ENCODE results near the gene MB. TPM values are rescaled to one million over a fixed set of nuclear protein-coding genes. Genes with fewer than 3 reads are reported as not detected.

The MB gene
- polyA plus RNA-seq, 1 donor from 2014 or later = 0.51 TPM

GRCh38 chr22:35649636-35650250 is 32.6 kb upstream of the MB start:
- no peaks in the 10 kb centered on the region for H3F3A ChIP-seq (ENCODE audit: insufficient read depth, low read length, poor library complexity, severe bottlenecking)
- TF ChIP-seq MXI1 (conservative IDR thresholded peaks at IDR 0.05; ENCODE audit: poor library complexity, severe bottlenecking) (no peak), EZH2 (IDR thresholded peaks at IDR 0.05; ENCODE audit: borderline replicate concordance, insufficient read depth, low read length, poor library complexity, severe bottlenecking) (no peak)
- H3K9me3 ChIP-seq (ENCODE audit: low read length) = no peaks in the 10 kb centered on the region
- no peaks in the 10 kb centered on the region for H4K20me1 ChIP-seq (ENCODE audit: insufficient read depth)
- H3K9ac ChIP-seq (ENCODE audit: low read length) = no peak overlapping the region
- no peak overlapping the region for H3K4me3 ChIP-seq (ENCODE audit: low read length)
- no peaks in the 10 kb centered on the region for H3K9me2 ChIP-seq (ENCODE audit: insufficient read depth, low read length)
- no peak overlapping the region for H3K4me2 ChIP-seq (ENCODE audit: low read length)
- no peaks in the 10 kb centered on the region for H3K79me2 ChIP-seq (replicated peaks; ENCODE audit: insufficient read depth, low read length)
- H3K27ac ChIP-seq (ENCODE audit: low read length) = no peak overlapping the region
- no peak overlapping the region for H2AFZ ChIP-seq (ENCODE audit: low read depth, low read length)
- no peaks in the 10 kb centered on the region for H3K27me3 ChIP-seq (ENCODE audit: insufficient read depth, low read depth, low read length)
- no peaks in the 10 kb centered on the region for H3K36me3 ChIP-seq (ENCODE audit: insufficient read depth, low read length)

GRCh38 chr22:35649026-35649553 is 32.0 kb upstream of the MB start:
- Histone ChIP-seq H3K9me2 (ENCODE audit: insufficient read depth, low read length) (no peaks in the 10 kb centered on the region), H3K9me3 (ENCODE audit: low read length) (no peaks in the 10 kb centered on the region), H3K36me3 (ENCODE audit: insufficient read depth, low read length) (no peaks in the 10 kb centered on the region), H4K20me1 (ENCODE audit: insufficient read depth) (no peaks in the 10 kb centered on the region), H3K27me3 (ENCODE audit: insufficient read depth, low read depth, low read length) (no peaks in the 10 kb centered on the region), H3K79me2 (replicated peaks; ENCODE audit: insufficient read depth, low read length) (no peaks in the 10 kb centered on the region), H3K4me3 (ENCODE audit: low read length) (no peak overlapping the region), H3K9ac (ENCODE audit: low read length) (no peak overlapping the region), H3K4me2 (ENCODE audit: low read length) (no peak overlapping the region), H2AFZ (ENCODE audit: low read depth, low read length) (no peak overlapping the region), H3F3A (ENCODE audit: insufficient read depth, low read length, poor library complexity, severe bottlenecking) (no peaks in the 10 kb centered on the region), H3K27ac (ENCODE audit: low read length) (no peak overlapping the region)
- TF ChIP-seq EZH2 (IDR thresholded peaks at IDR 0.05; ENCODE audit: borderline replicate concordance, insufficient read depth, low read length, poor library complexity, severe bottlenecking) = no peak
- TF ChIP-seq RAD21 (conservative IDR thresholded peaks at IDR 0.05) = no peak
- no peak for TF ChIP-seq SMC3 (conservative IDR thresholded peaks at IDR 0.05; ENCODE audit: poor library complexity)
- no peak for TF ChIP-seq EP300 (conservative IDR thresholded peaks at IDR 0.05; ENCODE audit: poor library complexity, severe bottlenecking)
- TF ChIP-seq POLR2AphosphoS5 (IDR thresholded peaks at IDR 0.05) = no peak
- no peak for TF ChIP-seq TAF1 (IDR thresholded peaks at IDR 0.05; ENCODE audit: low read depth)
- TF ChIP-seq, protein P1, sequence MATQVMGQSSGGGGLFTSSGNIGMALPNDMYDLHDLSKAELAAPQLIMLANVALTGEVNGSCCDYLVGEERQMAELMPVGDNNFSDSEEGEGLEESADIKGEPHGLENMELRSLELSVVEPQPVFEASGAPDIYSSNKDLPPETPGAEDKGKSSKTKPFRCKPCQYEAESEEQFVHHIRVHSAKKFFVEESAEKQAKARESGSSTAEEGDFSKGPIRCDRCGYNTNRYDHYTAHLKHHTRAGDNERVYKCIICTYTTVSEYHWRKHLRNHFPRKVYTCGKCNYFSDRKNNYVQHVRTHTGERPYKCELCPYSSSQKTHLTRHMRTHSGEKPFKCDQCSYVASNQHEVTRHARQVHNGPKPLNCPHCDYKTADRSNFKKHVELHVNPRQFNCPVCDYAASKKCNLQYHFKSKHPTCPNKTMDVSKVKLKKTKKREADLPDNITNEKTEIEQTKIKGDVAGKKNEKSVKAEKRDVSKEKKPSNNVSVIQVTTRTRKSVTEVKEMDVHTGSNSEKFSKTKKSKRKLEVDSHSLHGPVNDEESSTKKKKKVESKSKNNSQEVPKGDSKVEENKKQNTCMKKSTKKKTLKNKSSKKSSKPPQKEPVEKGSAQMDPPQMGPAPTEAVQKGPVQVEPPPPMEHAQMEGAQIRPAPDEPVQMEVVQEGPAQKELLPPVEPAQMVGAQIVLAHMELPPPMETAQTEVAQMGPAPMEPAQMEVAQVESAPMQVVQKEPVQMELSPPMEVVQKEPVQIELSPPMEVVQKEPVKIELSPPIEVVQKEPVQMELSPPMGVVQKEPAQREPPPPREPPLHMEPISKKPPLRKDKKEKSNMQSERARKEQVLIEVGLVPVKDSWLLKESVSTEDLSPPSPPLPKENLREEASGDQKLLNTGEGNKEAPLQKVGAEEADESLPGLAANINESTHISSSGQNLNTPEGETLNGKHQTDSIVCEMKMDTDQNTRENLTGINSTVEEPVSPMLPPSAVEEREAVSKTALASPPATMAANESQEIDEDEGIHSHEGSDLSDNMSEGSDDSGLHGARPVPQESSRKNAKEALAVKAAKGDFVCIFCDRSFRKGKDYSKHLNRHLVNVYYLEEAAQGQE (IDR thresholded peaks at IDR 0.05; ENCODE audit: borderline replicate concordance) = no peak
- no peak for TF ChIP-seq CTCF (IDR thresholded peaks at IDR 0.05; ENCODE audit: poor library complexity, severe bottlenecking)
- no peak for TF ChIP-seq MXI1 (conservative IDR thresholded peaks at IDR 0.05; ENCODE audit: poor library complexity, severe bottlenecking)

Data from neural cell (in vitro differentiated cells).